ENCODE results near the gene PSMG1. TPM values are rescaled to one million over a fixed set of nuclear protein-coding genes. Genes with fewer than 3 reads are reported as not detected.

The PSMG1 gene, protein sequence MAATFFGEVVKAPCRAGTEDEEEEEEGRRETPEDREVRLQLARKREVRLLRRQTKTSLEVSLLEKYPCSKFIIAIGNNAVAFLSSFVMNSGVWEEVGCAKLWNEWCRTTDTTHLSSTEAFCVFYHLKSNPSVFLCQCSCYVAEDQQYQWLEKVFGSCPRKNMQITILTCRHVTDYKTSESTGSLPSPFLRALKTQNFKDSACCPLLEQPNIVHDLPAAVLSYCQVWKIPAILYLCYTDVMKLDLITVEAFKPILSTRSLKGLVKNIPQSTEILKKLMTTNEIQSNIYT
- 10 to 100 TPM in 4 of 5 experiments, 1 to 10 TPM in 1; 9.8 to 62.5 (median 16.9) TPM for total RNA-seq
- 10 to 100 TPM; 46.2 to 48.2 TPM for polyA plus RNA-seq
- total RNA-seq, result 7.9 reads per million, percentile 32 among the genes with 10 or more reads in this experiment

GRCh38 chr21:39183272-39184049 is at the start of gene PSMG1:
PSMG1 (minus strand) TSS chr21:39183451; CDS start chr21:39183385, 66 bp downstream.
- ChIA-PET CTCF (interaction anchor here (0.7 to 1.2 kb wide), 2 partner anchors 13 to 415 kb away, joined by 3 to 4 read pairs; no protein-coding TSS in a partner anchor), POLR2A (interaction anchor here (0.7 to 1.8 kb wide), 11 partner anchors 8 to 1619 kb away, joined by 3 to 15 read pairs (median 5); partner anchors contain the start of genes BRWD1 and HMGN1)
- Mint-ChIP-seq H3K27me3 (no peaks in the 10 kb centered on the region), H3K9me3 (peaks cover 0 to 2% (median 0%) of the 10 kb centered on the region in 11 donors), H3K36me3 (peaks cover 0 to 20% (median 12%) of the 10 kb centered on the region in 5 donors), H3K4me3 (peak within 1 kb of the TSS; percentile 92 to 100 (median 97)), H3K27ac (peak within 1 kb of the TSS; percentile 88 to 98 (median 95)), H3K4me1 (peaks cover 28 to 78% (median 52%) of the 10 kb centered on the region in 7 donors)
- intact Hi-C loops (cut with micrococcal nuclease), result loop anchor here (1.0 to 10.0 kb wide), 17 partner anchors 15 to 1919 kb away; partner anchors contain the start of genes DYRK1A (in 2 of the 2), ETS2 (in 2 of the 2), HMGN1 (in 2 of the 2) and LCA5L (in 2 of the 2)
- Histone ChIP-seq H3K36me3 (ENCODE audit: control insufficient read depth in 2 of 3, insufficient read depth in 3 of 3, low read length in 3 of 3) (peaks cover 0 to 11% (median 0%) of the 10 kb centered on the region in 3 experiments), H3K27me3 (ENCODE audit: control insufficient read depth in 2 of 2, insufficient read depth in 2 of 2, low read length in 2 of 2) (no peaks in the 10 kb centered on the region), H3K9me3 (ENCODE audit: control insufficient read depth in 2 of 3, low read length in 3 of 3) (no peaks in the 10 kb centered on the region), H3K27ac (ENCODE audit: low read depth, low read length) (peak within 1 kb of the TSS; percentile 93), H3K4me1 (ENCODE audit: control insufficient read depth in 2 of 2, insufficient read depth in 2 of 2, low read length in 2 of 2) (peaks cover 9% of the 10 kb centered on the region in 2 donors), H3K4me3 (ENCODE audit: low read length) (peak within 1 kb of the TSS; percentile 86)
- ATAC-seq, result peak; percentile 99
- DNase-seq, result peak; percentile 89 to 96 (median 94)

GRCh38 chr21:39232861-39233291 is 49.6 kb upstream of the PSMG1 start:
- DNase-seq (no peak), ATAC-seq (no peak)
- no peaks in the 10 kb centered on the region for H3K27me3 Mint-ChIP-seq
- H3K4me3 Mint-ChIP-seq, result no peak overlapping the region
- peaks cover 2 to 23% (median 13%) of the 10 kb centered on the region in 7 donors for H3K4me1 Mint-ChIP-seq
- Histone ChIP-seq H3K9me3 (ENCODE audit: control insufficient read depth in 2 of 3, low read length in 3 of 3) (no peaks in the 10 kb centered on the region), H3K27me3 (ENCODE audit: control insufficient read depth in 2 of 2, insufficient read depth in 2 of 2, low read length in 2 of 2) (no peaks in the 10 kb centered on the region), H3K27ac (ENCODE audit: low read depth, low read length) (no peak overlapping the region), H3K4me1 (ENCODE audit: control insufficient read depth in 2 of 2, insufficient read depth in 2 of 2, low read length in 2 of 2) (no peaks in the 10 kb centered on the region), H3K36me3 (ENCODE audit: control insufficient read depth in 2 of 3, insufficient read depth in 3 of 3, low read length in 3 of 3) (peaks cover 14 to 90% (median 21%) of the 10 kb centered on the region in 3 experiments), H3K4me3 (ENCODE audit: low read length) (no peak overlapping the region)
- intact Hi-C loops (cut with micrococcal nuclease), result no loop called here
- H3K36me3 Mint-ChIP-seq, result peaks cover 18 to 63% (median 26%) of the 10 kb centered on the region in 5 donors
- ChIA-PET CTCF (no interaction called here), POLR2A (interaction anchor here (1.0 kb wide), 1 partner anchor 21 kb away, joined by 3 read pairs; no protein-coding TSS in a partner anchor)
- H3K27ac Mint-ChIP-seq, result peak overlapping the region in 2 of 9 donors; percentile 6 to 30
- H3K9me3 Mint-ChIP-seq, result no peaks in the 10 kb centered on the region

DNA sequence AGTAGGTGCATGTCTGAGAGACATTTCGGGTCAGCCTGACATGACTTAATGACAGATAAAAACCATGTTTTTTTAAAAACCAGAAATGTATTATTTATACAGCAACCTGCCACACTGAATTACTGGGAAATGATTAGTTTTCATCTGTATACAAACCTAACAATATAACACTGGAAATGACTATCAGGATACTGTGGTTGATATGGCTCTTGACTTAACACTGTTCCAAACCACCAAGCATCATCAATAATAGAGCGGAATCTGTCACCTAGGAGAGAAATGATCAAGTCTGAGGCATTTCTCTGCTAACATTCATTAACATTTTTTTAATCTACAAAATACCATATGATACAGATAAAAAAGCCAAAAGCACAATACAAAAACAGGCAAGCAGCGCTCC is 41.7 kb upstream of the PSMG1 start:
- POLR2A ChIA-PET, result no interaction called here
- ATAC-seq (no peak), DNase-seq (no peak)
- H3K36me3 ChIP-seq (ENCODE audit: control insufficient read depth in 2 of 3, insufficient read depth in 3 of 3, low read length in 3 of 3), result peaks cover 0 to 51% (median 3%) of the 10 kb centered on the region in 3 experiments
- H3K4me1 Mint-ChIP-seq, result peaks cover 3 to 34% (median 12%) of the 10 kb centered on the region in 7 donors
- peak overlapping the region in 3 of 9 donors; percentile 5 to 18 (median 12) for H3K27ac Mint-ChIP-seq
- no peaks in the 10 kb centered on the region for H3K9me3 ChIP-seq (ENCODE audit: control insufficient read depth in 2 of 3, low read length in 3 of 3)
- CTCF ChIA-PET, result no interaction called here
- H3K27me3 Mint-ChIP-seq, result no peaks in the 10 kb centered on the region
- intact Hi-C loops (cut with micrococcal nuclease), result loop anchor here in 1 of 2 donors (5.0 kb wide), 1 partner anchor 43 kb away; the partner anchor contains the start of gene PSMG1
- no peaks in the 10 kb centered on the region for H3K4me1 ChIP-seq (ENCODE audit: control insufficient read depth in 2 of 2, insufficient read depth in 2 of 2, low read length in 2 of 2)
- no peak overlapping the region for H3K27ac ChIP-seq (ENCODE audit: low read depth, low read length)
- no peaks in the 10 kb centered on the region for H3K9me3 Mint-ChIP-seq
- H3K4me3 ChIP-seq (ENCODE audit: low read length), result no peak overlapping the region
- peaks cover 12 to 67% (median 16%) of the 10 kb centered on the region in 5 donors for H3K36me3 Mint-ChIP-seq
- no peak overlapping the region for H3K4me3 Mint-ChIP-seq
- H3K27me3 ChIP-seq (ENCODE audit: control insufficient read depth in 2 of 2, insufficient read depth in 2 of 2, low read length in 2 of 2), result no peaks in the 10 kb centered on the region

GRCh38 chr21:39221997-39222486 is 38.8 kb upstream of the PSMG1 start:
- intact Hi-C loops (cut with micrococcal nuclease), result loop anchor here (2.0 to 5.0 kb wide), 2 partner anchors 13 to 40 kb away; partner anchors contain the start of gene PSMG1 (in 1 of the 2)
- Histone ChIP-seq H3K27ac (ENCODE audit: low read depth, low read length) (no peak overlapping the region), H3K27me3 (ENCODE audit: control insufficient read depth in 2 of 2, insufficient read depth in 2 of 2, low read length in 2 of 2) (no peaks in the 10 kb centered on the region), H3K36me3 (ENCODE audit: control insufficient read depth in 2 of 3, insufficient read depth in 3 of 3, low read length in 3 of 3) (peaks cover 0 to 24% (median 3%) of the 10 kb centered on the region in 3 experiments), H3K4me1 (ENCODE audit: control insufficient read depth in 2 of 2, insufficient read depth in 2 of 2, low read length in 2 of 2) (no peaks in the 10 kb centered on the region), H3K4me3 (ENCODE audit: low read length) (no peak overlapping the region), H3K9me3 (ENCODE audit: control insufficient read depth in 2 of 3, low read length in 3 of 3) (no peaks in the 10 kb centered on the region)
- Mint-ChIP-seq H3K4me3 (no peak overlapping the region), H3K27ac (peak overlapping the region in 3 of 9 donors; percentile 44 to 49 (median 49)), H3K9me3 (no peaks in the 10 kb centered on the region), H3K36me3 (peaks cover 12 to 59% (median 21%) of the 10 kb centered on the region in 5 donors), H3K27me3 (no peaks in the 10 kb centered on the region), H3K4me1 (peaks cover 3 to 39% (median 19%) of the 10 kb centered on the region in 7 donors)
- ATAC-seq (no peak), DNase-seq (no peak)
- ChIA-PET CTCF (interaction anchor here (0.7 kb wide), 1 partner anchor 1874 kb away, joined by 3 read pairs; no protein-coding TSS in a partner anchor), POLR2A (no interaction called here)

DNA sequence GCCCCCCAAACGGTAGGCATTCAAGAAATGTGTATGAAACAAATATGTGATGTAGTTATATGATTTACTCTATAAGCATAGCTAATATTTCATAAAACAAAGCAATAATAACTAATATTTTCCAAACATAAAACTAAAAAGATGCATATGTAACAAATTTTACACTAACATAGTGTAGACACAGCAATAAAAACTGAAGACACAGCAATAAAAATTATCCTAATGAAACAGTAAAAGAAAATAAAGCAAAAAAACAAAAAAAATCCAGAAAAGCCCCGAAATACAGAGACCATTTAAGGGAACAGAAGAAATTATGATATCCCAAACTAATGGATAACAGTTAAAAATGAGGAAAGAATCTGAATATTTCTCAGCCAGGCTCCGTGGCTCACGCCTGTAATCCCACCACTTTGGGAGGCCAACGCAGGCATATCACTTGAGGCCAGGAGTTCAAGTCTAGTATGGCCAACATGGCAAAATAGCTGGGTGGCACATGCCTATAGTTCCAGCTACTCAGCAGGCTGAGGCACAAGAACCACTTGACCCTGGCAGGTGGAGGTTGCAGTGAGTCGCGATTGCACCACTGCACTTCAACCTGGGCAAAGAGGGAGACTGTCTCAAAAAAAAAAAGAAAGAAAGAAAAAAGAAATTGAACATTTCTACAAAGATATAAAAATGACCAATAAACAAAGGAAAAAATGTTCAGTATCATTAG is 38.2 kb upstream of the PSMG1 start:
- H3K4me3 Mint-ChIP-seq, result no peak overlapping the region
- Histone ChIP-seq H3K27ac (ENCODE audit: low read depth, low read length) (no peak overlapping the region), H3K4me3 (ENCODE audit: low read length) (no peak overlapping the region), H3K27me3 (ENCODE audit: control insufficient read depth in 2 of 2, insufficient read depth in 2 of 2, low read length in 2 of 2) (no peaks in the 10 kb centered on the region), H3K9me3 (ENCODE audit: control insufficient read depth in 2 of 3, low read length in 3 of 3) (no peaks in the 10 kb centered on the region), H3K4me1 (ENCODE audit: control insufficient read depth in 2 of 2, insufficient read depth in 2 of 2, low read length in 2 of 2) (no peaks in the 10 kb centered on the region), H3K36me3 (ENCODE audit: control insufficient read depth in 2 of 3, insufficient read depth in 3 of 3, low read length in 3 of 3) (peaks cover 0 to 18% (median 3%) of the 10 kb centered on the region in 3 experiments)
- ATAC-seq (no peak), DNase-seq (no peak)
- intact Hi-C loops (cut with micrococcal nuclease), result loop anchor here in 1 of 2 donors (5.0 kb wide), 1 partner anchor 39 kb away; the partner anchor contains the start of gene PSMG1
- H3K4me1 Mint-ChIP-seq, result peaks cover 3 to 35% (median 19%) of the 10 kb centered on the region in 7 donors
- ChIA-PET POLR2A (no interaction called here), CTCF (interaction anchor here (0.6 to 0.7 kb wide), 2 partner anchors 1081 to 1873 kb away, joined by 3 to 5 read pairs; no protein-coding TSS in a partner anchor)
- H3K36me3 Mint-ChIP-seq, result peaks cover 12 to 57% (median 19%) of the 10 kb centered on the region in 5 donors
- peak overlapping the region in 3 of 9 donors; percentile 25 to 62 (median 49) for H3K27ac Mint-ChIP-seq
- no peaks in the 10 kb centered on the region for H3K9me3 Mint-ChIP-seq
- no peaks in the 10 kb centered on the region for H3K27me3 Mint-ChIP-seq

Measured in naive thymus-derived CD4-positive, alpha-beta T cell (primary cell).